GM21737 (cell line): ENCODE measurements around the gene JHY.
"Not testable (repeated sequence)": the region's sequence is repeated elsewhere in the genome, so short reads cannot be mapped to it uniquely, and the experiment has no call there.

ENCODE experiments used
- ATAC-seq: cut with Tn5 transposase; IDR thresholded peaks from one replicate; pipeline ENCODE4 v1.9.1; 2021; ENCODE audit warnings: mild to moderate bottlenecking, moderate library complexity; ENCODE audit not compliant: unreplicated experiment

Gene JHY

DNA sequence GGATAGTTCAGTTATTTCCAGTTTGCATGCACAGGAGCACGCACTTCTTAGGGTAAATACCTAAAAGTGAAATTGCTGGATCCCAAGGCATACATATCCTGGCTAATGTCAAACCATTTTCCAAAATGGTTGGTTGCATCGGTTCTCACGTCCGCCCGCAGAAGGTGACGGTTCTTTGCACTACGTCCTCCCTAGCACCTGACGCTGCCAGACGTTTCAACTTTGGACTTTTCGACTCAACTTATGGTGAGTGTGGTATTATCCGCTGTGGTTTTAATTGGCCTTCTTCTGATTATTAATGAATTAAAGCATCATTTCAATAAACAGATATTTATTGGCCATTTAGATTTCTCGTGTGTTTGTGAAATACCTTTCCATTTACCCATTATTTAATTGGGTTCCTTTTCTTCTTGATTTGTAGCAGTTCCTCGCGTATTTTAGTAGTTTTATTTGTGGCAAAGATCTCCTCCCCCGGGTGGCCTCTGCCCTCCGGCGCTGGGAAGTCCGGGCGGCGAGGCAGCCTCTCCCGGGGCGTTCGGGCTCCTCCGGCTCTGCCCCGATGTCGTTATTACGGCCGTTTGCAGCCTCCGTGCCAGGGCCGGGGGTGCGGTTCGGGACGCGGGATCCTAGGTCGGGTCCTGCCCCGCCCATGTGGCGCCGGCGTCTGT is at the start of gene JHY:
TSS of gene JHY (plus strand) at position 571 of the 668 bp plus-strand sequence. CDS start 3,091 bp downstream, outside the sequence.
- ATAC-seq: no peak

DNA sequence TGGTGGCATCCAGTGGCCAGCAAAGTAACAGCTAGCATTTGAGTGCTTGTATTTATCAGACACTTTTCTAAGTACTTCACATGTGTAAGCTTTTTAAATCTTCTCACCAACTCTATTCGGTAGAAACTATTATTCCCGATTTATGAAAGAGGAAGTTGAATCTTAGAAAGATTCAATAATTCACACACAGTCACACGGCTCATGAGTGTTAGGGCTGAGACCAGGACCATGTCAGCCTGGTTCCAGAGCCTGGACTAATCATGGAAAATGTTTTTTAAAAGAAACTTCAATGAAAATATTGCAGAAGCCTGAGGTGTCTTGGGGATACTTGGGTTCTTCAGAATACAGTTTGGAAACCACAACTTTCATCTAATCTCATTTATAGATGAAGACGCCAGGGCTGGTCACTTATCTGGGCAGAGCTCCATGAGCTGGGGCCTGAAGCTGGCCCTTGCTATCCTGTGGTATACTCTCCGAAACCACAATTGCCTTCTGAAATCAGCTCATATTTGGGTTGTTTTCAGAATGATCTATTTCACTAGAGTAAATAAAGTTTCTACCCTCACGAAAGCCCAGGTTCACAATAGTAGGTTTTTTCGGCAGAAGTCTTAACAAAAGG is 48.6 kb upstream of the JHY start:
- no peak for ATAC-seq

DNA sequence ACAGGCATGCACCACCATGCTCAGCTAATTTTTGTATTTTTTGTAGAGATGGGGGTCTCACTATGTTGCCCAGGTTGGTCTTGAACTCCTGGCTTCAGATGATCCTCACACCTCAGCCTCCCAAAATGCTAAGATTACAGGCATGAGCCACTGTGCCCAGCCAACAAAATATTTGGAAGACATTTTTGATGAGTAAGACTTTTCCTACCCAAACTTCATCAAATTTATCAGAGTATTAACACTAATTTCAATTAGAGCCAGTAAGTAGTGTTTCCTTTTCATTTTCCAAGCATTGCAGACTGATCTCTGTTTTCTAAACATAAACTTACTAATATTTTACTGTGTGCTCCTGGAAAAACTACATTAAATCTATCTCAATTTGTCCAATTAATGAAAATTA is 45.6 kb upstream of the JHY start:
- no peak for ATAC-seq

DNA sequence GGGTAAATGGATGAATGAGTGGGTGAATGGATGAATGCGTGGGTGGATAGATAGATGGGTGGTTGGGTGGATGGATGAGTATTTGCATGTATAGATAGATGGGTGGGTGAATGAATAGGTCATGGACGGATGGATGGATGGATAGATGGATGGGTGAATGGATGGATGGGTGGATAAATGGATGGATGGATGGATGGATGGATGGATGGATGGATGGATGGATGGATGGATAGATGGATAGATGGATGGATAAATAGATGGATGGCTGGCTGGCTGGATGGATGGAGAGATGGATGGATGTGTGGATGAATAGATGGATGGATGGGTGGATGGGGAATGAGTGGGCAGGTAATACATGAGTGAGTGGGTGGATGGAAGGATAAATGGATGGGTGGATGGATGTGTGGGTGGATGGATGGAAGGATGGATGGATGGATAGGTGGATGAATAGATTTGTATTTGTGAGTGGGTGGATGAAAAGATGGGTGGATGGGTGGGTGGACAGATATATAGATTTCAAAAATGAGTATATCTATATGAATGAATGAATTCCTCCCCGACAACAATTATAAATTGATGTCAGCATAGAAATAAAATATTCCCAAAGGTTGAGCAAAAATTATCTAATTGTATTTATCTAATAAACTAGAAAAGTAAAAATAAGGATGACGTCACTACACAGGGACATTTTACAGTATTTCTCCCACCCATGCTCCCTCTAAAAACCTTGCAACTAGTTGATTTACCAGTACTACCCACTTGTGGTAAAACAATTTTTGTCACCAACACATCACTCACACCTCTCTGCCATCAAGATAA is 44.8 kb upstream of the JHY start:
- ATAC-seq: no peak

DNA sequence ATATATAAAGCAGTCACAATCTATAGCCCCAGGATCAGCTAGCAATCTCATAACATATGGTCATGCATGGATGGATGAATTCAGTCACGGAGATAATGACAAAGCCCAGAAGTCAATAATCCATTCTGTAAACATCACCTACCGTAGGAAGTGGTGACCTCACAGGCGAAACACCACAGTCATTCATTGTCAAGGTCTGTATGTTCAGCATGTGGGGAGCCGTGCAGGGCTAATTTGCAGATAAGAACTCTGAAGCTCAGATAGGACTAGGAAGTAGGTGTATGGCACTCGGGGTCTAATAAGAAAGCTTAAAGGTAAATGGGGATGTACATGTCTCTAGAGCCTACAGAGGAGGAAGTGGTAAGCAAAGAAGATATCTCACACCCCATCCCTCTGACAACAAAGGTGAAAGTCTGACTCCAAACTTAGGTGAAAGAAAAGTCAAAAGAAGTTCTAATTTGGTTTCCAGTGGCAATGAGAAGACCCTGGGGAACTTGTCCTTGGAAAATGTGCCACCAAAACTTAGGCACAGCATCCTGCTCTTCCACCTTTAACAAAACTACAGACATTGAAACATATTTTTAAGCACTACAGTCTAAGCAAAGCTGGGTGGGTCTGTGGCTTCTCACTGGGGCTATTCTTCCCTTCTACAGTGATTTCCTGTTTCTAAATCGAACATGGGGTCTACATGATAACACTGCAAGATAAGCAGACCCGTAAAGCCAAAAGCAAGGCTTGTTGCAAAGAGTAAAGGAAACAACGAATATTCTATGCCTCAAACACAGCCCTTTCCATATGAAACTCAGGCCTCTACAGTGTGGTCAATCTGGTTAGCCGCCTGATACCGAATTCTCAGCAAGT is 39.0 kb upstream of the JHY start:
- peak; percentile 73 for ATAC-seq

DNA sequence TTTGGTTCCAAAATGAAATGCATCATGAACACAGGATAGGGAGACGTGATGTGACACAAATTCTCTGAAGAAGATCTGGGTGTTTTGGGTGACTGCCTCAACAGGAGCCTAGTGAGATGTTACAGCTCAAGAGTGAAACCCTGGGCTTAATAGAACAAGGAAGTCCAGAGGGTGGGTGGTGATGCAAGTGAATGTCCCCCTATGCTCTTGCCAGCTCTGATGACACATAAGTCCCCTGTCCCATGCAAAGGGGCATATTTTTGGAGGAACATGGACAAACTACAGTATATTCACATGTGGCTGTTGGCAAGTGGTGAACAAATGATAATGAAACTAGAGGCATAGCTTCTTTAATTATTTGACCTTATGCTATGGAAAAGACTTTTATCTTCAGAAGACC is 35.1 kb upstream of the JHY start:
- ATAC-seq: no peak

DNA sequence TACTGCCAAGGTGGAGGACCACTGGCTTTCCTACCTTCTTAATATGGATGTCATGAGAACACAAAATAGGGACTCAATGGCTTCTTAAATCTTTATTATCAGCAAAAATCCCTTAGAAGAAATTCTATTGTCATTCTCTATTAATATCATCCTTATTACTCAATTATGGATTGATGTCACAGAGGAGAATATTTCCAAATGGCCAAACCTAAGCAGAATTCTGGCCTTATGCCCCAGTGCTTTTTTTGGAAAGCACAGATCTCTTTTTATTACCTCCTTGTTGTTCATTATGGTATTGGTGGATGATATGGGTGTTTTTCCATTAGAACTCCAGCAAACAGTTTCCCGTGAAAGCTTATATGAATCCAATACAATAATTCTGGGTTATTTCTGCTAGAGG is 34.4 kb upstream of the JHY start:
- ATAC-seq: no peak

DNA sequence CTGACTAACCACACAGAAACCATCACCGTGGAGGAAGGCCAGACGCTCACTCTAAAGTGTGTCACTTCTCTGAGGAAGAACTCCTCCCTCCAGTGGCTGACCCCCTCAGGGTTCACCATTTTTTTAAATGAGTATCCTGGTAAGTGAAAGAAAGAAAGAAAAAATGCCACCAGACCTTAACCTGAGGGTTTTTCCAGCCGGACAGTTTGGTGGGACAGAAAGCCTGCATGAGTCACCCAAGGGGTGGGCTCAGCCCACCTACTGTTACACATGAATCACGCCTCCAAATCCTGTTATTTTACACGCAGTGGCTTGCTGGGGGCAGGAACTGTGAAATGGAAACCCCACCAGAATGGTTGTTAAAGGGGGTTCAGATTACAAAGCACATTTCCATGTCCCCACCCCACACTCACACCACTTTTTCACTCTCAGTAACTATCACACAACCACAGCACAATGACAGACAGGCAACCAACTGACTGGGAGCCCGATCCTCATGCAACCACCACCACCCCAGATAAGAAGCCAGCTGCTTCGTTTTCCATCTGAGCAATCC is 32.4 kb upstream of the JHY start:
- no peak for ATAC-seq

DNA sequence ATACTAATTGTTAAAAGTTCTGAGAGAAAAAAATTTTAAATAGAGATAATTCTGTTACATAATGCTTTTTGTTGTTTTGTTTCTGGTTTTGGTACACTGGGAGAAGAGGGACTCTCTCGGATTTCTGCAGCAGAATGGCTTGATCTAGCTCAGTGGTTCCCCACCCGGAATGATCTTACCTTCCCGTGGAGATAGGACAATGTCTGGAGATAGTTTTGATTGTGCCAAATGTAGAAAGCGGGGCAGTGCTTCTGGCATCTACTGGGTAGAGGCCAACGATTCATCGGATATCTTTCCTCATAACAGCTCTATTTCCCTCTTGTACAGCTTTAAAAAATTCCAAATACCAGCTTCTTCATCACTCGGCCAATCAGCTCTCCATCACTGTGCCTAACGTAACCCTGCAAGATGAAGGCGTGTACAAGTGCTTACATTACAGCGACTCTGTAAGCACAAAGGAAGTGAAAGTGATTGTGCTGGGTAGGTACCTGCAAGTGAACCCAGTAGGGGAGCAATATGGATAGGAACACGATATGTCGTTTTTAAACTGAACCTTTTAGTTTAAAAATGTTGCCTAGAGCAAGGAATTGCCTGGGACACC is 31.1 kb upstream of the JHY start:
- ATAC-seq: peak; percentile 65

DNA sequence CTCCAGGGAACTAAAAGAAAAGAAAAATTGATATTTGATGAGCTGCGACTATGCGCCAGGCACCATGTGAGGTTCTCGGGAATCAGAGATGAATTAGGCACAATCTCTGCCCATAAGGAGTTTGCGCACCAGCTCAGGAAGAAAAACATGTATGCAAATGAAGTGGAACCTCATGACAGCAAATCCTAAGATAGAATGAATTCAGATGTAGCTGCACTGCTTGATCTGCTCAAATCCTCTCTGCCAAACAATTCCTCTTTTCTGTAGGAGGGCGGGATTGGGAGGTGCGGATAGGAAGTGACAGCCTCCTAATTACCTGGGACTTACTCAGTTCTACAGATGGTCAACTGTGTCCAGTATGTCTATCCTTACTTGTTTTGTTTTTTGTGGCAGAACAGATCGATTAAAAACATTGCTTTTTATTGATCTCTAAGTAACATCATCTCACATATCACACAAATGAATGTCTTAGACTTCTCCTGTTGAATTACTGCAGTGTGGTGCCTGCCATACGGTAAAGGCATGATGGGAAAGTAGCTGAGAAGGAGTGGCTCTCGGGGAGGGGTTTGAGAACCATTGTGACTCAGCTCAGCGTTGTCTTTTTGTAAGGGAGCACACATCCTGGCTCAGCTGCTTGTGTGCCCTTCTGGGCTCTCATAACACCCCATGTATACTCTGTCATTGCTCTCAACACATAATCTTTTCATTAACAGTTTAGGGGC is 30.3 kb upstream of the JHY start:
- no peak for ATAC-seq

DNA sequence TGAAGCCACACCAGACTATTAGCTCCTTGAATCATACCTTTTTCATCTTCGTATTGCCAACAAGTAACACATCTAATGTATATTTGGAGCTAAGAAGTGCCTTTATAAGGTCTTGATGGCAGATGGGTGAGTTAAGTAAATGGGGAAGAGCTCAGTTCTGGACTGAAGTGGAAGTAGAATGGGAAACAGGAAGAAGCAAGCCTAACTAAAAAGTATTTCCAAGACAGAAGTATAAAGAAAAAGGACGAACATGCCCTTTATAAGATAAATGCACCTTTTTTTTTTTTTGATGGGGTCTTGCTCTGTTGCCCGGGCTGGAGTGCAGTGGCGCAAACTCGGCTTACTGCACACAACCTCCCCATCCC is 29.8 kb upstream of the JHY start:
- no peak for ATAC-seq

DNA sequence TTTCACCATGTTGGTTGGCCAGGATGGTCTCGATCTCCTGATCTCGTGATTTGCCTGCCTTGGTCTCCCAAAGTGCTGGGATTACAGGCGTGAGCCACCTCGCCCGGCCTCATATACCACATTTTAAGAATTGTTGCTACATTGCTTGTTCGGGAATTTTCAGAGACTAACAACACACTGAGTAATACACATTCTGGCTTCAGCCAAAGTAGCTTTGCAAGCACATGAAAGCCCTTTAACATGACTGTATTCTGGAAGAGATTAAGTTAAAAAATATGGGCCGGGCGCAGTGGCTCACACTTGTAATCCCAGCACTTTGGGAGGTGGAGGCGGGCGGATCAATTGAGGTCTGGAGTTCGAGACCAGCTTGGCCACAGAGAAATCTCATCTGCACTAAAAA is 29.3 kb upstream of the JHY start:
- ATAC-seq: no peak

DNA sequence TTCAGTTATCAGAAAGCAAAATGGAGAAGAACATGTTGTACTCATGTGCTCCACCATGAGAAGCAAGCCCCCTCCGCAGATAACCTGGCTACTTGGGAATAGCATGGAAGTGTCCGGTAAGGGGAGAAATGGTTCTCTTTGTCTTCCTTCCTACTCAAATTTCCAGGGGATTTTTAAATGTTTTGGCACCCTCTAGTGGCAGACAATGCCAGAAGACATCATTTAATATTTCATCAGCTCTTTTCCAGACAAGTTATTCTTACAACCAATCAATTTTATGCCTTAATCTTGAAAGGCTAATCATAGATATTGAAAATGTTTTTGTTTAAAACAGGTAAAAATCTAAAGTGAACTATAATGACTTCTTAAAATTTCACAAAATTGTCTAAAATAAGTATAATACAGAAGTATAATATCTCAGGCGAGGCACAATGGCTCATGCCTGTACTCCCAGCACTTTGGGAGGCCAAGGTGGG is 28.6 kb upstream of the JHY start:
- ATAC-seq: no peak

DNA sequence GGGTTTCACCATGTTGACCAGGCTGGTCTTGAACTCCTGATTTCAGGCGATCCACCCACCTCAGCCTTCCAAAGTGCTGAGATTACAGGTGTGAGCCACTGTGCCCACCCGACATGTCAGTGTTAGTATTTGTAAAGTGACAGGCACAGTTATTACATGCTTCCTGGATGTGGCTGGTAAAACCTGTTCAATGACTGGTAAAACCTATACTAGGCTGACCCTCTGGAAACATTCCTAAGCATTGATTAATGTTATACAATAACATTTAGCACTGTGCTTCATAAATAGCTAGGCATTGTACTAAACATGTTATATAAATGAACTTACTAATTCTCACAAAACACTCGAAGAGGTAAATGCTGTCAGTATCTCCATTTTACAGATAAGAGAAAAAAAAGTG is 20.9 kb upstream of the JHY start:
- no peak for ATAC-seq

DNA sequence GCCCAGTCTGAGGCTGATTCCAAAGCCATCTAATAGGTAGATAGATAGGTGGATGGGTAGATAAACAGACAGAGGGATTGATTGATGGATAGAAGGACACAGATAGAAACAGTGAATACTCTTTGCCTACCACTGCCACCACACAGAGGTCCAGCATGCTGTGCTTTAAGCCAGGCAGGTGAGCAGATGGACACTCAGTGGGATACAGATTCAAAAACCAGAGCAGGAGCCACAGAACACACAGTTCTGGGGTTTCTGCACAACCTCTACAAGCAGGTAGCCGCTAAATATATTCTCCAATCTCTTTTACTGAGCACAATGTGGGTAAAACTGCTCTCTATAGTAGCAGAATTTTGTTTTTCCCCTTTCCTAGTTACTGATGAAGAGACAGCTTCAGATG is 20.5 kb upstream of the JHY start:
- no peak for ATAC-seq

DNA sequence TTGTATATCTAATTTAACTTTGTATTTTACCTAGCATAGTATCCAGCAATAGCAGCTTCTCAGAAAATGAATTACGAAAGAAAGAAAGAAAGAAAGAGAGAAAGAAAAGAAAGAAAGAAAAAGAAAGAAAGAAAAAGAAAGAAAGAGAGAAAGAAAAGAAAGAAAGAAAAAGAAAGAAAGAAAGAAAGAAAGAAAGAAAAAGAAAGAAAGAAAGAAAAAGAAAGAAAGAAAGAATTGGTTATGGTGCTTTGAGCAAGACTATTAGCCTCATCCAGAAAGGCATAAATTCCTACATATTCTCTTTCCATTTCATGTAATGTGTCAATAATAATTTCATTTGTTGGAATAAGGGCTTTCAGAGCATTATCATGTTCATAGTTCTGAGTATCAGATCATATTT is 19.4 kb upstream of the JHY start:
- not testable (repeated sequence) for ATAC-seq

DNA sequence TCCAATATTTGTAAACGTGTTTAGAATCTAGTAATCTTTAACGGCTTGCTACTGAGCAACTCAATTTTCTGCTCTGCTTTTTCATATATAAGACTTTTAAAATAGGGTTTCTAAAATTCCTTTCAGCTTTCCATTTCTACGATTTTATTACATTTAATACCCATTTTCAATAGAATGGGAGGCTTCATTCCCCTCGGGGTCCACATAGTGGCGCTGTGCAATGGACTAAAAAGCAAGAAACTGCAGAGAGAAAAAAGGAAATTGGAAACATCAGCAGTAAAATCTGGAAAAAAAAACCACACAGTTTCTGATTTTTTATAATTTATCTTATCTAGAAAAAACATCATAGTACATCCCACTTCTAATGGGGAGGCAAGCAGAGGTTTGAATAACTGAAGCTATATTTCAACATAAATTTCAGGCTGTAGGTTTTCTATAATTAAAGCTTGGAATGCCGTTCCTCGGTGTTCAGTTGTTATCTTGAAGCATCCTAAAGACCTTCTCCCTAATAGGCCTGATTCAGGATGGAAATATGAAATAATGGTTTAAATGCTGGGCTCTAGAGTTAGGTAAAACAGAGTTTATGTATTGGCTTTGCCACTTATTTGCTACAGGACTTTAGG is 18.7 kb upstream of the JHY start:
- no peak for ATAC-seq

DNA sequence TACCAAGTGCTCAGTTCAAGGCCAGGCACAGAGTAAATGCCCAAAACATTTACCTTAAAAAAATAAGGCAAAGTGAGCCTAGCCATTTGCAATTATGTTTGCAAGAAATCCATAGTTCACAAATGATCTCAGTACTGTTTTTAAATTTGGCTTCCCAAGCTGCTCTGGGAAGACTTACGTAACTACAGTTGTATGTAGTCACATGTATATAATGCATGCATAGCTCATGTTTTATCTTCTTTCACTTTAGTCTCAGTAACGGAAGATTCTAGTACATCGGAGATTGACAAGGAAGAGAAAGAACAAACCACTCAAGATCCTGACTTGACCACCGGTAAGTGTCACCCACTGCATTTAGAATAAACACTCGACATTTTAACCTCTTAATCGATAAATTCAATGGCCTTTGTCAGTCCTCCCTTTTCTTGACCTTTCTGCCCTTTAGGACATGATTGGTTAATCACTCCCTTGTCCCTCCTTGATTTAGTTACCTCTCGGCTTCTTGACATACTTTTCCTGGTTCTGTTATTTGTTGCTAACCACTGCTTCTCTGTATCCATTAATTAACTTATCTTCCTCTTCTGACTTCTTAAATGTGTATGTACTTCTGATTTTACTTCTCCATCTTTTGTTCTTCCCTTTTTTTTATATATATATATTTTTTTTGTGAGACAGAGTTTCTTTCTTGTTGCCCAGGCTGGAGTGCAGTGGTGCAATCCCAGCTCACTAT is 18.0 kb upstream of the JHY start:
- ATAC-seq: no peak

DNA sequence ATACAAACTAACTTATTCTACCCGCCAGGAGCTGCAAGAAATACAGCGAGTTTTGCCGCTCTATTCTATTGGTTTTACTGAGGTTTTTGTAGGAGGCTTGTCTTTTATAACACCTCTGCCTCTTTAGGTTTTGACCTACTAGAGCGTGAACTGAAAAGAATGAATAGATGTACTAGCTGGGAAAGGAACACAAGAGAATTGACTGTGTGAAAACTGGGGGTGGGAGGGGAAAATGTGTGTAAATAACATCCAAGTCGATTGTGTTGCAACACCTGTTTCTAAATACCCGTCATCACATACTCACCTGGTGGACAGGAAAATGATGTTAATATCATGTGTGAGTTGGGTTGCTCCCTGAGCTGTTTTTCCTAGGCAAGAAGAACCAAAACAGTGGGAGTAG is 12.9 kb upstream of the JHY start:
- ATAC-seq: no peak
